Spinal cord (tissue), 10 donors: Measurements from ENCODE around the gene LY6G5B. TPM values are rescaled to one million over a fixed set of nuclear protein-coding genes. Genes with fewer than 3 reads are reported as not detected.
"Not testable (repeated sequence)": the region's sequence is repeated elsewhere in the genome, so short reads cannot be mapped to it uniquely, and the experiment has no call there.

Experiments
- DNase-seq, 6 donors: peaks; one replicate each; pipeline versions ENCODE4 v3.0.0 to v3.0.0-alpha.2; 2013 to 2015; ENCODE audit warnings: low spot score in 6 of 6, low read depth in 4 of 6
- H3K27ac ChIP-seq: one replicate; pipeline ENCODE4 v1.5.1; 2013; ENCODE audit warnings: low read depth, low read length, control low read depth
- H3K27me3 ChIP-seq: one replicate; pipeline ENCODE4 v1.6.1; 2013; ENCODE audit warnings: low read length; ENCODE audit not compliant: control insufficient read depth, insufficient read depth
- H3K36me3 ChIP-seq: one replicate; pipeline ENCODE4 v1.6.1; 2013; ENCODE audit warnings: low read length; ENCODE audit not compliant: control insufficient read depth, insufficient read depth
- H3K4me1 ChIP-seq: one replicate; pipeline ENCODE4 v1.6.1; 2013; ENCODE audit warnings: low read length; ENCODE audit not compliant: control insufficient read depth, insufficient read depth
- H3K4me3 ChIP-seq: one replicate; pipeline ENCODE4 v1.5.1; 2013; ENCODE audit warnings: low read depth, low read length, control low read depth
- H3K9me3 ChIP-seq: one replicate; pipeline ENCODE4 v1.6.1; 2013; ENCODE audit warnings: low read length; ENCODE audit not compliant: control insufficient read depth, insufficient read depth
- WGBS: methylation state at CpG from one replicate; pipeline ENCODE4 v1.1.5; 2013; ENCODE audit warnings: missing lambda C conversion rate; ENCODE audit not compliant: insufficient coverage; 5-methylcytosine and 5-hydroxymethylcytosine counted together
- polyA plus RNA-seq, 2 donors: library from polyadenylated mRNA; unstranded; fragments of 120-200 nt; gene quantifications; one replicate each; pipeline ENCODE4 v1.2.1, GENCODE V29; 2013; ENCODE audit not compliant: insufficient read length in 2 of 2
- total RNA-seq, 2 donors: library from RNA; depleted of rRNA in 1 of 2; stranded (reverse); fragments of 120-200 nt in 1 of 2; fragments of >200 nt in 1 of 2; gene quantifications; one replicate each; pipeline versions ENCODE4 v1.2.3 to v1.2.4, GENCODE V29; 2013 to 2014
- donor health status: healthy.

LY6G5B gene
- total and polyA plus RNA-seq, 4 donors: 2.1 to 35.6 (median 13.1) TPM

DNA sequence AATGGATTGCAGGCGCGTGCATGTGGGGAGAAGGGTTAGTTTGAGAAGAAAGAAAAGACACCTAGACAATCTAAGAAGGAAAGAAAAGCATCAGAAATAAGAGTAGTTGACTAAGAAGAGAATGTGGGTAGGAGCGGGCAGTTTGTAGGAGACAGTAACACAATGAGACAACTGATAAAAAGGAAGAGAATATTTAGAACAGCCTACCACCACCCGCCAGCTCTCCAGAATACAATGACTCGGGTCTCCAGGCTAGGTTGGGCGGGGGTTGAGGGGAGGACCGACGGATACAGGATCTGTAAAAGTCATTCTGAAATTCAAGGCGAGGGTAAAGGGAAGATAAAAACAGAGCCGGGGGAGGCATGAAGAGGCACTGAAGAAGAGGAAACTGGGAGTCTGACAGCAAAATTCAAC is 32.6 kb downstream of the LY6G5B start:
- no peak for DNase-seq
- Histone ChIP-seq H3K36me3 (peaks cover 23% of the 10 kb centered on the region), H3K27ac (peak overlapping the region; percentile 100), H3K27me3 (no peaks in the 10 kb centered on the region), H3K4me1 (peaks cover 22% of the 10 kb centered on the region), H3K9me3 (no peaks in the 10 kb centered on the region), H3K4me3 (peak overlapping the region; percentile 100)
- 0% methylated on average over 4 of the region's 10 CpGs for WGBS

DNA sequence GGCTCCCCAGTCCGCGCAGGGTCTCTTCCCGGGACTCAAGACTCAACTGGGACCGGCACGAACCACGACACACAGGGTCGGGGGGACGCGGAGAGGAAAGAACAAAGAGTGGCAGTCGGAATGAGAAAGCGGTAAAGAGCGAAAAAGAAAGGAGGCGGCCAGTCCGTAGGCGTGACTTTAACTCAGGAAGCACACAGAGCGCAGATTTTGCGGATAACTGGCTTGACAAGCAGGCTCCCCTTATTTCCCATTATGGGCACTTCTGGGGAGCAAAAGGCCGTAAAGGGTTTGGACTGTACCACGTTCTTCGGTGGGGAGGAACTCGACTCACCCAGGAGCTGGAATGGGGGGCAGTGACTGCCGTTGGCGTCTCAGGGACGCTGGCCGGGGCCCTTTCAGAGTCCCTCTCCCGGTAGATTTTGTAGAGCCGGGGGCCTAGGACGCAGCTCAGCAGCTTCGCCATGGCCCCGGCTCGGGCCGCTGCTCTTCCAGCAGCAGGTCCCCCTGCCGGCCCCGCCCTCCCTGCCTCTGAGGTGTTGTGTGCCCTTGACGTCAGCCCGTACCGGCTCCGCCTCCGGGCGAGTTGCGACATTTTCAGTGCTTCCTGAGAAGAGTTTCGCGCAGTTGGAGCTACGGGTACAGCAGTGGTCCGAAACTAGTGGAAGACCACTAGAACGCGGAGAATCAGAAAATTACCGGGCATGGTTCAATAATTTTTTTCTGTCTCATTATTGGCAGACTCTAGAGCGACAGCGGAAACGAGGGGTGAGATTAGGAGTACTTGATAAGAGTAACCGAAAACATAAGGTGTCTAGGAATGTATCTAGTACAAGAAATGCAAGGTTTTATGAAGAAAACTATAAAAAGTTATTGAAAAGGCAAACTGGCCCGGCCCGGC is 33.3 kb downstream of the LY6G5B start, which contains the start of gene ABHD16A:
Gene ABHD16A (minus strand): TSS at position 506 of the 898 bp plus-strand sequence. CDS start 43 bp downstream, at position 463.
- no peaks in the 10 kb centered on the region for H3K27me3 ChIP-seq
- H3K4me1 ChIP-seq: peaks cover 22% of the 10 kb centered on the region
- H3K27ac ChIP-seq: peak within 1 kb of the TSS; percentile 100
- peaks cover 20% of the 10 kb centered on the region for H3K36me3 ChIP-seq
- no peaks in the 10 kb centered on the region for H3K9me3 ChIP-seq
- peak within 1 kb of the TSS; percentile 100 for H3K4me3 ChIP-seq
- 2% methylated on average over 54 of the region's 54 CpGs for WGBS
- peak; percentile 95 to 100 (median 98) for DNase-seq

DNA sequence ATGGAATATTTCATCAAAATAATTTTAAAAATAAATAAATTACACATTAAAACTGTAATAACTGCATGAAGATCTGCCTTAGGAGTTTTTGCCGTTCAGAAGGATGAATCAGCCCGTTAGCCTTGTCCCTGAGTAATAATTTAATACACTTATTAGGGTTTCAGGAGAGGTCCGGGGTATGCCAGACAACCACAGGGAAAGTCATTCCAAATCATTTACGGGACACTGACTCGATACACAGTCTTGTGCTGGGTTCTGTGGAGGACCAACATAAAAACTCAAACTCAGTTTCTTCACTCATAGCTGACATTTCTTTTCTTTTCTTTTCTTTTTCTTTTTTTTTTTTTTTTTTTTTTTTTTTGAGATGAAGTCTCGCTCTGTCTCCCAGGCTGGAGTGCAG is 36.2 kb downstream of the LY6G5B start:
- Histone ChIP-seq H3K4me1 (peaks cover 19% of the 10 kb centered on the region), H3K4me3 (no peak overlapping the region), H3K27me3 (no peaks in the 10 kb centered on the region), H3K36me3 (peaks cover 3% of the 10 kb centered on the region), H3K9me3 (no peaks in the 10 kb centered on the region), H3K27ac (no peak overlapping the region)
- DNase-seq: no peak
- WGBS: no CpG with 5 or more reads among the region's 6 CpGs

DNA sequence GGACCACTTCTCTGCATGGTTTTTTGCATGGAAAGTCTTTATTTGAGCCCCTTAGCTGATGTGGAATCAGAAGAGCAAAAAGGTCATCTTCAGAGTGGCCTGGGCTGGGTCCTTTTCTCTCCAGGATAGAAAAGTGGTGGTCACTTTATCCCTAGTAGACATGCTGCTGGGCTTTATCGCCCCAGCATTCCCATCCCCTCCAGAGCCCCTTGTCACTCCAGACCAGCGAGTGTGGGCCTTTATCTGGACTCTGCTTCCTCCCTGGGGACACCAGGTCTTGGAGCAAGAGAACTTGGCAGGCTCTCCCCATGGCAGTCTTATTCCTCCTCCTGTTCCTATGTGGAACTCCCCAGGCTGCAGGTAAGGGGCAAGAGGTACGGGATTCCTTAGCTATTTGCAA is 36.8 kb downstream of the LY6G5B start, which contains the start of gene LY6G6F:
Gene LY6G6F (plus strand): TSS at position 268 of the 400 bp plus-strand sequence. CDS start 41 bp downstream, at position 309.
- DNase-seq: no peak
- Histone ChIP-seq H3K4me3 (no peak within 1 kb of the TSS), H3K4me1 (peaks cover 14% of the 10 kb centered on the region), H3K36me3 (no peaks in the 10 kb centered on the region), H3K9me3 (no peaks in the 10 kb centered on the region), H3K27ac (no peak within 1 kb of the TSS), H3K27me3 (no peaks in the 10 kb centered on the region)
- WGBS: 88% methylated on average over 2 of the region's 3 CpGs

GRCh38 chr6:31707701-31708100 is 37.9 kb downstream of the LY6G5B start:
- no peaks in the 10 kb centered on the region for H3K36me3 ChIP-seq
- peaks cover 7% of the 10 kb centered on the region for H3K4me1 ChIP-seq
- H3K9me3 ChIP-seq: no peaks in the 10 kb centered on the region
- no peaks in the 10 kb centered on the region for H3K27me3 ChIP-seq
- no peak for DNase-seq
- no peak overlapping the region for H3K4me3 ChIP-seq
- H3K27ac ChIP-seq: no peak overlapping the region
- WGBS: 88% methylated on average over 3 of the region's 10 CpGs

GRCh38 chr6:31708224-31708623 is 38.4 kb downstream of the LY6G5B start:
- 100% methylated on average over 2 of the region's 3 CpGs for WGBS
- DNase-seq: no peak
- no peaks in the 10 kb centered on the region for H3K36me3 ChIP-seq
- H3K4me3 ChIP-seq: no peak overlapping the region
- H3K27ac ChIP-seq: no peak overlapping the region
- H3K9me3 ChIP-seq: no peaks in the 10 kb centered on the region
- H3K4me1 ChIP-seq: peaks cover 7% of the 10 kb centered on the region
- no peaks in the 10 kb centered on the region for H3K27me3 ChIP-seq

GRCh38 chr6:31709157-31709556 is 39.4 kb downstream of the LY6G5B start:
- not testable (repeated sequence) for H3K4me3 ChIP-seq, H3K9me3 ChIP-seq, DNase-seq, H3K27me3 ChIP-seq, H3K36me3 ChIP-seq, H3K4me1 ChIP-seq, H3K27ac ChIP-seq
- WGBS: 93% methylated on average over 8 of the region's 11 CpGs

- no peak for DNase-seq
- Histone ChIP-seq H3K27ac (no peak overlapping the region), H3K36me3 (no peaks in the 10 kb centered on the region), H3K27me3 (no peaks in the 10 kb centered on the region), H3K9me3 (no peaks in the 10 kb centered on the region), H3K4me1 (peaks cover 19% of the 10 kb centered on the region), H3K4me3 (no peak overlapping the region)
- WGBS: 78% methylated on average over 5 of the region's 5 CpGs
Observed at GRCh38 chr6:31710523-31711219, 40.9 kb downstream of the LY6G5B start.

DNA sequence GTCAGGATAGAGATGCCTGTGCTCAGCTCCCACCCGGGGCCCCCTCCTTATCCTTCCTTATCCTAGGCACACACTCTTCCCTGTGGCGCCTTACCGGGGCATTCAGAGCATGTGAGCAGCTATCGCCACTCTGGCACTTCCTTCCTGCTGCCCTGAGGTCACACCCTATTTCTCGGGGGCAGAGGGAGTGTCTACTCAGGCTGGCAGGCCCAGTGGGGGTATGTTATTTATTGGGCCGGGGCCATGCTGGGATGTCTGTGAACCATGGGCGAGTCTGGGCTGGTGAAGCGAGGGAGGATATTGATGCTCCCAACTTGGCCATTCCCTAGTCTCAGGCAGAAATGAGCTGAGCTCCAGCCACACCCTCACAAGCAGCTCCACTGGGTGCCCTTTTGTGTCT is 41.5 kb downstream of the LY6G5B start:
- Histone ChIP-seq H3K27ac (no peak overlapping the region), H3K9me3 (no peaks in the 10 kb centered on the region), H3K4me1 (peaks cover 20% of the 10 kb centered on the region), H3K27me3 (no peaks in the 10 kb centered on the region), H3K36me3 (no peaks in the 10 kb centered on the region), H3K4me3 (no peak overlapping the region)
- no peak for DNase-seq
- 72% methylated on average over 6 of the region's 8 CpGs for WGBS
